BLaER1 (cell line): ENCODE results near the gene PTPRK.

Experiments
- H3K27ac ChIP-seq: shearing (Covaris generic); formaldehyde crosslinking; 2 replicates; pipeline ENCODE4 v1.8.1; 2022
- H3K27me3 ChIP-seq: shearing (Covaris generic); formaldehyde crosslinking; 2 replicates; pipeline ENCODE4 v1.8.1; 2022
- H3K36me3 ChIP-seq: shearing (Covaris generic); formaldehyde crosslinking; 2 replicates; pipeline ENCODE4 v1.8.1; 2022
- H3K4me1 ChIP-seq: shearing (Covaris generic); formaldehyde crosslinking; 2 replicates; pipeline ENCODE4 v1.8.1; 2022
- H3K4me2 ChIP-seq: shearing (Covaris generic); formaldehyde crosslinking; 2 replicates; pipeline ENCODE4 v1.8.1; 2022
- H3K4me3 ChIP-seq: shearing (Covaris generic); formaldehyde crosslinking; 2 replicates; pipeline ENCODE4 v1.8.1; 2022
- H3K9ac ChIP-seq: shearing (Covaris generic); formaldehyde crosslinking; 2 replicates; pipeline ENCODE4 v1.8.1; 2022
- H3K9me3 ChIP-seq: shearing (Covaris generic); formaldehyde crosslinking; 2 replicates; pipeline ENCODE4 v1.8.1; 2022
- H4K20me1 ChIP-seq: shearing (Covaris generic); formaldehyde crosslinking; 2 replicates; pipeline ENCODE4 v1.8.1; 2022
- Cebpa-rat ChIP-seq: shearing (Covaris generic); IDR thresholded peaks from 2 replicates; pipeline ENCODE4 v1.8.1; 2022

PTPRK gene

DNA sequence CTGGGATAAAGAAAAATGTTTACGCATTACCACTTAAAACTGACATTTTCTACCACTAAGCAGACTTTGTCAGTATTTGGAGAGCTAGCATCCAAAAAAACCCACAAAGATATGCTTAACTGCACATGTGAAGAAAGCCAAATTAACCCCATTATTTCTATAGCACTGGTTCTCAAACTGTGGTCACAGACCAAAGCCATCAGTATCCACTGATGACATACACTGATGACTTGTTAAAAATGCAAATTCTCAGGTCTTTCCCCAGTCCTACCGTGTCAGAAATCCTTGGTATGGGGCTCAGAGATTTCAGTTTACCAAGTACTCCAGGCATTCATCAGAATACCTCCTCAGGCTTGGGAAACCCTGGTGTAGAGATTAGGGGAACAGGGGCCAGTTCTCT, 230.2 kb downstream of the PTPRK start:
- Histone ChIP-seq H3K36me3 (no peaks in the 10 kb centered on the region), H3K27ac (no peak overlapping the region)
- TF ChIP-seq Cebpa-rat, result no peak

DNA sequence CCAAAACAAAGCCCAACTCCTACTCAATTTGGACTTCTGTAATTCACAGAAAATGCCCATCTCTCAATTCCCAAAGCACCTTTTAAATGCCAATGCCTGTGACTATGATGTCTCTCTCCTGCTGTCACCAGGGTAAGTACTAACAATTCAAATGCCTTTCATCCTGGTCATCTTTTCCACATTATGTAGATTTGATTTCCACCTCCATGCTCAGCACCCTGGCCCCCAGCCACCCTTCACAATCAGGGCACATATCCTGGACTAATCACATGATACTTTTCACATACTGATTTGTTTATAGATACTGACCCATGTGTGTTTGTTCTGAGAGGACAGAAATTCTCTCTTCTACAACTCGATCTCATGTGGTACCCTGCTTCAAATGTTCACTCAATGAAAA, 236.3 kb downstream of the PTPRK start:
- Histone ChIP-seq H3K27ac (no peak overlapping the region), H3K9ac (no peak overlapping the region), H3K4me1 (peaks cover 11% of the 10 kb centered on the region), H3K36me3 (no peaks in the 10 kb centered on the region), H4K20me1 (no peaks in the 10 kb centered on the region), H3K4me3 (no peak overlapping the region), H3K4me2 (no peak overlapping the region), H3K27me3 (no peaks in the 10 kb centered on the region), H3K9me3 (no peaks in the 10 kb centered on the region)
- no peak for TF ChIP-seq Cebpa-rat

More for the DNA sequence above, 230.2 kb downstream of the PTPRK start:
- H4K20me1 ChIP-seq, result no peaks in the 10 kb centered on the region
- no peaks in the 10 kb centered on the region for H3K27me3 ChIP-seq
- H3K4me2 ChIP-seq, result peak overlapping the region; percentile 55
- no peaks in the 10 kb centered on the region for H3K9me3 ChIP-seq
- peaks cover 16% of the 10 kb centered on the region for H3K4me1 ChIP-seq
- no peak overlapping the region for H3K4me3 ChIP-seq
- H3K9ac ChIP-seq, result no peak overlapping the region

DNA sequence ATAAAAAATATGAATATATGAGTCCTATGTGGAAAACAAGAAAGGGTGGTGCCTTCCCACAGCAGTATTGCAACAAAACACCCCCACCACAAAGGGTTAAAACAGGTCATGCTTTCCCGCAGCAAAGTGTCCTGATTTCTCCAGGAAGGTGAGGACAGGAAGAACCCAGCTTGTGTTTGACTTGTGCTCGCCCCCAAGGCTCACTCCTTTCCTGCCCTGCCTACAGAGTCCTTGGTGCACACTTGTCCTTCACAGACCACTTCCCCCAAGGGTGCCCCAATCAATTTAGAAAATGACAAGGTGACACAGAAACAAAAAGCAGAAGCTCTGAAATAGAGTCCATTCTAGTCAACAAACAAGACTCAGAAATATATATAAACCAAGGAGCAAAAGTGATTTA, 237.4 kb downstream of the PTPRK start:
- no peaks in the 10 kb centered on the region for H3K36me3 ChIP-seq
- H3K27me3 ChIP-seq, result no peaks in the 10 kb centered on the region
- no peaks in the 10 kb centered on the region for H4K20me1 ChIP-seq
- H3K4me3 ChIP-seq, result no peak overlapping the region
- no peak for TF ChIP-seq Cebpa-rat
- H3K4me2 ChIP-seq, result peak overlapping the region; percentile 51
- H3K4me1 ChIP-seq, result peaks cover 11% of the 10 kb centered on the region
- no peak overlapping the region for H3K9ac ChIP-seq
- H3K27ac ChIP-seq, result no peak overlapping the region
- H3K9me3 ChIP-seq, result no peaks in the 10 kb centered on the region

DNA sequence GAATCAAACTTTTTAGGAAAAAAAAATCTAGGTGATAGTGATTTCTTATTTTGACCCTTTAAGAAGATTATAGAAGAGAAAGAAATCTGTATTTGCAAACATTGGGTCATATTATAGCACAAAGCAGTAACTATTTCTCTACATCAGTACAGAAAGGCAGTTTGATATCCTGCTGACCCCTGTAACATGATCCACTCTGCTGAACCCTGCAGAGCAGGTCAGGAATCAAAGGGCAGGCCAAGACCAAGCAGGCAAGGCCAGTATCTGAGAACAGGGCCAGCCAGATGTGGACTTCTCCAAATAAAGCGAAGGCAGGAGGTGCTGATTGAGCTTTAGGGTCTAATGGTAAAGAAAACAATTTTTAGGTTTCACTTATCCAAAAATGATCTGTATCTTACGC, 239.4 kb downstream of the PTPRK start:
- no peaks in the 10 kb centered on the region for H3K36me3 ChIP-seq
- H3K4me2 ChIP-seq, result no peak overlapping the region
- no peak overlapping the region for H3K27ac ChIP-seq
- H3K9me3 ChIP-seq, result no peaks in the 10 kb centered on the region
- peaks cover 11% of the 10 kb centered on the region for H3K4me1 ChIP-seq
- no peaks in the 10 kb centered on the region for H3K27me3 ChIP-seq
- no peak overlapping the region for H3K4me3 ChIP-seq
- no peak for TF ChIP-seq Cebpa-rat
- H3K9ac ChIP-seq, result no peak overlapping the region
- no peaks in the 10 kb centered on the region for H4K20me1 ChIP-seq

DNA sequence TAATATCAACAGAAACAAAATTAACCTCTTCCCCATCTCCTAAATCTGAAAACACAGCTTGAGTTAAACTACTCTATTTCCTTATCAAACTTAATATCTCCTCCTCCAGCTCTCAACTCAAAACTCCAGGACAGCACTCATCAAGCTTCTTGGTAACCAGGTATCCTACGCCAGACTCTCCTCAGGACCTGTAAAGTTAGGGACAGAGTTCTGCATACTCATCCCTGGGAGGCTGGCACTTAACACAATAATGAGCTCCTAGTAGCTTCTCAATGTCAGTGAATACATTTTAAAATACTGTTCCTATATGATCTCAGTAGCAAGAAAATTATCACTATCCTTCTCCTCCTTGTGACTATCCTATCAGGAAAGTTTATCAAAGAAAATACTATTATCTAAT, 240.3 kb downstream of the PTPRK start:
- Histone ChIP-seq H4K20me1 (no peaks in the 10 kb centered on the region), H3K27ac (no peak overlapping the region), H3K9ac (no peak overlapping the region), H3K4me3 (no peak overlapping the region), H3K27me3 (no peaks in the 10 kb centered on the region), H3K36me3 (no peaks in the 10 kb centered on the region), H3K4me1 (peaks cover 11% of the 10 kb centered on the region), H3K9me3 (no peaks in the 10 kb centered on the region), H3K4me2 (no peak overlapping the region)
- TF ChIP-seq Cebpa-rat, result no peak

DNA sequence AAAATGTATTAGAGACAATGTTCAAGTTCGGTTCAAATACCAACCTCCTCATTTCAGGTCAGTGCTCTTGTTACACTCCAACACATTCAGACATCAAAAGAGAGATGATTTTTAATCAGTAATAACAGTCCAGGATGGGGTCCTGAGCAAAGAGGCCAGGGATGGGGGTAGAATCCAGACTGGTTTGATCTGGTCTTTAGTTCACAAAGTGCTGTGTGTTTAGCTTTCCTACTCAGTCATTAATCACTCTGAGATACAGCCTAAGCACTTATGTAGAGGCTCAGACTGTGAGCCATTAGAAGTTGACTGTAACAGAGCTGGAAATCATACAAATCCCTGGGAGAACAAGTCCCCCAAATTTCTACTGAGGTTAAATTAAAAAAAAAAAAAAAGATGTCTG, 241.6 kb downstream of the PTPRK start:
- Histone ChIP-seq H3K9me3 (no peaks in the 10 kb centered on the region), H3K27ac (no peak overlapping the region), H3K36me3 (no peaks in the 10 kb centered on the region), H3K4me2 (no peak overlapping the region), H3K9ac (no peak overlapping the region), H3K4me1 (peaks cover 11% of the 10 kb centered on the region), H4K20me1 (no peaks in the 10 kb centered on the region), H3K4me3 (no peak overlapping the region), H3K27me3 (no peaks in the 10 kb centered on the region)
- no peak for TF ChIP-seq Cebpa-rat

DNA sequence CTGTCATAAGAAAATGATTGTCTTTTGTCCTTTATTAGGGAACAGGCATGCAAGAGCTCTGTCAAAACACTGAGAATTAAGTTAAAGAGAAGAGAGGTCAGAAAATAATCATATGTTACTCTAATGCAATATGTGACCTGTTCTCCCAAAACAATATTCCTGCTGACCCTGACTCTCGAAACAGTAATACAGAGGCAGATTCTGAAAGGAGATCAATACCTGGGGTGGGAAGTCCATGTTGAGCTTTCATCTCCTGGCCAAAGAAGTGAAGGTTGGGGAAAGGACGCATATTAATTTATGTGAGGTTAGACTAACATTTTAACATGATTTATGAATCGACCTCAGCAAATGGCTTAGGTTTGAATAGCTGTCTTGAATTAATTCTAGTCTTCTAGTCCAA, 243.0 kb downstream of the PTPRK start:
- H3K27ac ChIP-seq, result no peak overlapping the region
- no peaks in the 10 kb centered on the region for H3K4me1 ChIP-seq
- H4K20me1 ChIP-seq, result no peaks in the 10 kb centered on the region
- no peak overlapping the region for H3K4me3 ChIP-seq
- H3K27me3 ChIP-seq, result no peaks in the 10 kb centered on the region
- H3K4me2 ChIP-seq, result no peak overlapping the region
- H3K36me3 ChIP-seq, result no peaks in the 10 kb centered on the region
- no peaks in the 10 kb centered on the region for H3K9me3 ChIP-seq
- H3K9ac ChIP-seq, result no peak overlapping the region
- TF ChIP-seq Cebpa-rat, result no peak

DNA sequence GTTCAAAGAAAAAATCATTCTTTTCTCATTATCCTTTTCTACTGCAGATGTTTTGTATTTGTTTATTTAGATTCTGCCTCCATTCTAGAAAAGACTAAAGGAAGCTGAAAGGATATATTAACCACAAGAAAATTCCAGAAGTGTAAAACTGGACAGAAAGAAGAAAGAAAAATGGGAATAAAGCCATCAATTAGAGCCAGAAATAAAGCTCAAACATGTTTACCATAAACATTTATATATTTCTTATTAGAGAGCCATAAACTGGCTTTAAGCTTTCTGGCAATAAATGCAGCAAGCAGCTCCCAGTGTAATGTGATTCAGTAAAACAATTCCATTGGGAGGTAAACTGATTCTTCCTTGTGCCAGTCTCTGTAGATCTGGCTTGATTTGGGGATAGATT, 244.1 kb downstream of the PTPRK start:
- Histone ChIP-seq H3K36me3 (no peaks in the 10 kb centered on the region), H4K20me1 (no peaks in the 10 kb centered on the region), H3K27me3 (no peaks in the 10 kb centered on the region), H3K4me1 (no peaks in the 10 kb centered on the region), H3K4me2 (no peak overlapping the region), H3K27ac (no peak overlapping the region), H3K4me3 (no peak overlapping the region), H3K9me3 (no peaks in the 10 kb centered on the region), H3K9ac (no peak overlapping the region)
- TF ChIP-seq Cebpa-rat, result no peak

DNA sequence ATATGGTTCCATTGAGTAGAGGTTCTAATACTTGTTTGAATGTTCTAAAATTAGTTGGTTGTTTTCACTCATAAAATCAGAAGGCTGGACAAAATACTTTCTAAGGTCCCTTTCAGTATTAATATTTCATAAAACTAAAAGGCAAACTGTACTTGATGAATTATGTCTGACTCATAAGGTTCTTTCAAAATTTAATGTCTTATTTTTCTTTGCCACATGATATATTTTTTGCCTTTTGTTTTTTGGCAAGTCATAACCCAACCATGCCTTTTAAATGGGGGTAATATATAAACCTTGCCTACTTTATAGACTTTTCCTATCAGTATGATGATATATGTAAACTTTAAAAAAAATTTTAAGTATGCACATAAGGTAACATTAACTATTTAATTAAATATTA, 244.7 kb downstream of the PTPRK start:
- Histone ChIP-seq H3K4me2 (no peak overlapping the region), H3K9me3 (no peaks in the 10 kb centered on the region), H3K36me3 (no peaks in the 10 kb centered on the region), H3K4me3 (no peak overlapping the region), H3K4me1 (no peaks in the 10 kb centered on the region), H4K20me1 (no peaks in the 10 kb centered on the region), H3K27me3 (no peaks in the 10 kb centered on the region), H3K9ac (no peak overlapping the region), H3K27ac (no peak overlapping the region)
- TF ChIP-seq Cebpa-rat, result no peak

DNA sequence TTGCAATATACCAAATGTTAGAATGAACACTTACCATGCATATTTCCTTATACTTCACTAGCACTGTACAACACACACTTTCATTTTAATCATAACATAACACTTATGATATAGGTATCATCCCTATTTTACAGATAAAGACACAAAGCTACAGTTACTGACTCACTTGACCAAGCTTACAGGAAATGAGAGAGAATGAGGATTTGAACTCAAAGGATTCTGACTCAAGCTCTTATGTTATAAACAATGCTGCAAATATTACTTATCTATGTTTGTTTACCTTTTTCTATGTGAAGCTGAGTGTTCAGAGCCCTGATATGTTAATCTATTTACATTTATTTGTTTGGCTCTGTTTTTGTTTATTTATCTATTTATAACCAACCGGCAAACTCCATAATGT, 245.4 kb downstream of the PTPRK start:
- TF ChIP-seq Cebpa-rat, result no peak
- H3K4me2 ChIP-seq, result no peak overlapping the region

DNA sequence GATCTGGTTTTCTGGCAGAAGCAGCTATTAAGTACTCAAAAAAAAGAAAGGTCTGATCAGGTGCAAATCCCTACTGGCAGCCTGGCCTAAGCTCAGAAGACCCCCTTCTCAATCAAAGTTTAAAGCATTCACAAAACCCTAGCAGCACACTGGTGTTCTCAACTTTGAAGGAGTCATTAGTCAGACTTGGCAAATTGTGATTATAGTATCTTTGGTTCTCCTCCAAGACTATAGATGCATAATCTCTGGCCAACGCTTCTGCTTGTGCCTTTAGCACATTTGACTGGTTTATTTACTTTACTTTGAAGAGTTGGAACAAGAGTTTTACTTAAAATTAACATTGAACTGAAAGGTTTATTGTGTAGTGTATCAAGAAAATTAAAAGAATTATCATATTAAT, 248.9 kb downstream of the PTPRK start:
- H3K27ac ChIP-seq, result no peak overlapping the region
- H3K4me3 ChIP-seq, result no peak overlapping the region
- no peaks in the 10 kb centered on the region for H3K9me3 ChIP-seq
- H4K20me1 ChIP-seq, result no peaks in the 10 kb centered on the region
- no peaks in the 10 kb centered on the region for H3K4me1 ChIP-seq
- no peak overlapping the region for H3K9ac ChIP-seq
- H3K36me3 ChIP-seq, result no peaks in the 10 kb centered on the region
- H3K27me3 ChIP-seq, result no peaks in the 10 kb centered on the region
- no peak overlapping the region for H3K4me2 ChIP-seq
- no peak for TF ChIP-seq Cebpa-rat

More for the DNA sequence above, 245.4 kb downstream of the PTPRK start:
- Histone ChIP-seq H3K27me3 (no peaks in the 10 kb centered on the region), H3K9ac (no peak overlapping the region), H3K4me3 (no peak overlapping the region), H3K27ac (no peak overlapping the region), H3K4me1 (no peaks in the 10 kb centered on the region), H3K36me3 (no peaks in the 10 kb centered on the region), H4K20me1 (no peaks in the 10 kb centered on the region), H3K9me3 (no peaks in the 10 kb centered on the region)
